Neural progenitor cell (in vitro differentiated cells): Measurements from ENCODE around the gene CHST15. TPM values are rescaled to one million over a fixed set of nuclear protein-coding genes. Genes with fewer than 3 reads are reported as not detected.

Source experiments
- DNase-seq: peaks from one replicate; pipeline ENCODE4 v3.0.0-alpha.2; 2016; ENCODE audit warnings: low spot score
- H2AFZ ChIP-seq: fragments of 200-600 bp; sonication (generic); replicated peaks from 2 replicates; pipeline ENCODE4 v1.6.1; 2016; ENCODE audit warnings: antibody characterized with exemption
- H3F3A ChIP-seq: fragments of 200-600 bp; sonication (generic); 2 replicates; pipeline ENCODE4 v1.6.1; 2016; ENCODE audit warnings: antibody characterized with exemption, low read depth
- H3K27ac ChIP-seq: fragments of 200-600 bp; sonication (generic); 2 replicates; pipeline ENCODE4 v1.5.1; 2016; ENCODE audit warnings: mild to moderate bottlenecking
- H3K27me3 ChIP-seq: fragments of 200-600 bp; sonication (generic); 2 replicates; pipeline ENCODE4 v1.6.1; 2016; ENCODE audit warnings: mild to moderate bottlenecking, moderate library complexity
- H3K36me3 ChIP-seq: fragments of 200-600 bp; sonication (generic); 2 replicates; pipeline ENCODE4 v1.5.1; 2016
- H3K4me1 ChIP-seq: fragments of 200-600 bp; sonication (generic); 2 replicates; pipeline ENCODE4 v1.6.1; 2016; ENCODE audit warnings: mixed run types
- H3K4me2 ChIP-seq: fragments of 200-600 bp; sonication (generic); 2 replicates; pipeline ENCODE4 v1.6.1; 2016
- H3K4me3 ChIP-seq: fragments of 200-600 bp; sonication (generic); 2 replicates; pipeline ENCODE4 v1.5.1; 2016
- H3K79me2 ChIP-seq: fragments of 200-600 bp; sonication (generic); 2 replicates; pipeline ENCODE4 v1.6.1; 2016; ENCODE audit warnings: low read depth
- H3K9ac ChIP-seq: fragments of 200-600 bp; sonication (generic); 2 replicates; pipeline ENCODE4 v1.6.1; 2016
- H3K9me3 ChIP-seq: fragments of 200-600 bp; sonication (generic); 2 replicates; pipeline ENCODE4 v1.5.1; 2016; ENCODE audit warnings: low read depth
- H4K20me1 ChIP-seq: fragments of 200-600 bp; sonication (generic); 2 replicates; pipeline ENCODE4 v1.6.1; 2016; ENCODE audit warnings: low read depth
- H3K27ac Mint-ChIP-seq: 3 replicates; pipeline ENCODE4 v1.8.0; 2021; ENCODE audit warnings: mixed read lengths
- H3K27me3 Mint-ChIP-seq: 2 replicates; pipeline ENCODE4 v1.8.0; 2022; ENCODE audit warnings: low read depth, mild to moderate bottlenecking, inconsistent platforms, moderate library complexity, mixed read lengths; ENCODE audit not compliant: insufficient read depth
- H3K36me3 Mint-ChIP-seq: 3 replicates; pipeline ENCODE4 v1.8.0; 2021; ENCODE audit warnings: mixed read lengths
- H3K4me1 Mint-ChIP-seq: 3 replicates; pipeline ENCODE4 v1.8.0; 2021; ENCODE audit warnings: mixed read lengths
- H3K4me3 Mint-ChIP-seq: 3 replicates; pipeline ENCODE4 v1.8.0; 2021; ENCODE audit warnings: mild to moderate bottlenecking, moderate library complexity, mixed read lengths
- H3K9me3 Mint-ChIP-seq: 3 replicates; pipeline ENCODE4 v1.8.0; 2020; ENCODE audit warnings: mixed read lengths
- CTCF ChIP-seq: fragments of 200-600 bp; sonication (generic); IDR thresholded peaks from 2 replicates; pipeline ENCODE4 v1.5.1; 2017; ENCODE audit warnings: antibody characterized with exemption, mild to moderate bottlenecking
- EZH2 ChIP-seq: fragments of 200-600 bp; sonication (generic); IDR thresholded peaks from 2 replicates; pipeline ENCODE4 v1.6.1; 2017; ENCODE audit warnings: antibody characterized with exemption, mild to moderate bottlenecking, moderate library complexity
- EZH2phosphoT487 ChIP-seq: fragments of 200-600 bp; sonication (generic); IDR thresholded peaks from 2 replicates; pipeline ENCODE4 v1.6.1; 2017; ENCODE audit warnings: antibody characterized with exemption
- total RNA-seq: library from RNA; depleted of rRNA; stranded (reverse); fragments of >200 nt; gene quantifications from 2 replicates; pipeline ENCODE4 v1.2.3, GENCODE V29; 2015; ENCODE audit warnings: low replicate concordance

Gene CHST15
- total RNA-seq, 1 donor from 2014 or later = 0.54 TPM

- no peak overlapping the region for H3K4me3 Mint-ChIP-seq
- TF ChIP-seq EZH2phosphoT487 (no peak), EZH2 (no peak), CTCF (no peak)
- Histone ChIP-seq H3K4me1 (no peaks in the 10 kb centered on the region), H3K27me3 (no peaks in the 10 kb centered on the region), H4K20me1 (no peaks in the 10 kb centered on the region), H3K4me3 (no peak overlapping the region), H3K36me3 (no peaks in the 10 kb centered on the region), H2AFZ (no peak overlapping the region), H3K4me2 (no peak overlapping the region), H3K79me2 (no peaks in the 10 kb centered on the region), H3F3A (no peaks in the 10 kb centered on the region), H3K9me3 (no peaks in the 10 kb centered on the region), H3K9ac (no peak overlapping the region), H3K27ac (no peak overlapping the region)
- DNase-seq = no peak
- H3K9me3 Mint-ChIP-seq = no peaks in the 10 kb centered on the region
- H3K27ac Mint-ChIP-seq = no peak overlapping the region
- H3K36me3 Mint-ChIP-seq = no peaks in the 10 kb centered on the region
- peaks cover 6% of the 10 kb centered on the region for H3K27me3 Mint-ChIP-seq
- peaks cover 10% of the 10 kb centered on the region for H3K4me1 Mint-ChIP-seq
Observed at GRCh38 chr10:124033887-124034218, 59.5 kb downstream of the CHST15 start.

GRCh38 chr10:124032971-124033886 lies 60.2 kb downstream of the CHST15 start:
- Histone ChIP-seq H3F3A (no peaks in the 10 kb centered on the region), H3K4me3 (no peak overlapping the region), H3K4me1 (no peaks in the 10 kb centered on the region), H3K9ac (no peak overlapping the region), H4K20me1 (no peaks in the 10 kb centered on the region), H2AFZ (no peak overlapping the region), H3K9me3 (no peaks in the 10 kb centered on the region), H3K27me3 (no peaks in the 10 kb centered on the region), H3K79me2 (no peaks in the 10 kb centered on the region), H3K27ac (no peak overlapping the region), H3K4me2 (no peak overlapping the region), H3K36me3 (no peaks in the 10 kb centered on the region)
- Mint-ChIP-seq H3K9me3 (no peaks in the 10 kb centered on the region), H3K36me3 (peaks cover 2% of the 10 kb centered on the region), H3K4me3 (no peak overlapping the region), H3K27me3 (peaks cover 6% of the 10 kb centered on the region), H3K27ac (no peak overlapping the region), H3K4me1 (peaks cover 10% of the 10 kb centered on the region)
- DNase-seq = no peak
- no peak for TF ChIP-seq EZH2
- TF ChIP-seq CTCF = no peak
- TF ChIP-seq EZH2phosphoT487 = no peak

GRCh38 chr10:124032087-124032935 lies 61.1 kb downstream of the CHST15 start:
- Histone ChIP-seq H3K9me3 (no peaks in the 10 kb centered on the region), H3K4me1 (no peaks in the 10 kb centered on the region), H3K4me2 (no peak overlapping the region), H3K27ac (no peak overlapping the region), H3K4me3 (no peak overlapping the region), H3F3A (no peaks in the 10 kb centered on the region), H3K79me2 (no peaks in the 10 kb centered on the region), H3K27me3 (no peaks in the 10 kb centered on the region), H4K20me1 (no peaks in the 10 kb centered on the region), H2AFZ (no peak overlapping the region), H3K36me3 (no peaks in the 10 kb centered on the region), H3K9ac (no peak overlapping the region)
- Mint-ChIP-seq H3K27ac (no peak overlapping the region), H3K36me3 (peaks cover 3% of the 10 kb centered on the region), H3K9me3 (no peaks in the 10 kb centered on the region), H3K4me1 (peaks cover 10% of the 10 kb centered on the region), H3K4me3 (no peak overlapping the region), H3K27me3 (peaks cover 6% of the 10 kb centered on the region)
- TF ChIP-seq CTCF (no peak), EZH2phosphoT487 (no peak), EZH2 (no peak)
- DNase-seq = no peak
